KOPT-K1 (cell line): ENCODE results near the gene EEF2K.
"Not testable (repeated sequence)": the region's sequence is repeated elsewhere in the genome, so short reads cannot be mapped to it uniquely, and the experiment has no call there.

Experiments used
- H3K27ac ChIP-seq: fragments of 200-600 bp; sonication (generic); 2 replicates; pipeline ENCODE4 v1.5.1; 2016; ENCODE audit warnings: antibody characterized with exemption, mild to moderate bottlenecking, low read depth, low read length; ENCODE audit not compliant: poor library complexity, severe bottlenecking
- H3K36me3 ChIP-seq: fragments of 200-600 bp; sonication (generic); 2 replicates; pipeline ENCODE4 v1.5.1; 2017; ENCODE audit warnings: antibody characterized with exemption, mild to moderate bottlenecking, low read length, moderate library complexity; ENCODE audit not compliant: insufficient read depth
- H3K9me3 ChIP-seq: fragments of 200-600 bp; sonication (generic); 2 replicates; pipeline ENCODE4 v1.5.1; 2017; ENCODE audit warnings: antibody characterized with exemption, low read length, mild to moderate bottlenecking; ENCODE audit not compliant: insufficient read depth, poor library complexity, severe bottlenecking

Gene EEF2K

DNA sequence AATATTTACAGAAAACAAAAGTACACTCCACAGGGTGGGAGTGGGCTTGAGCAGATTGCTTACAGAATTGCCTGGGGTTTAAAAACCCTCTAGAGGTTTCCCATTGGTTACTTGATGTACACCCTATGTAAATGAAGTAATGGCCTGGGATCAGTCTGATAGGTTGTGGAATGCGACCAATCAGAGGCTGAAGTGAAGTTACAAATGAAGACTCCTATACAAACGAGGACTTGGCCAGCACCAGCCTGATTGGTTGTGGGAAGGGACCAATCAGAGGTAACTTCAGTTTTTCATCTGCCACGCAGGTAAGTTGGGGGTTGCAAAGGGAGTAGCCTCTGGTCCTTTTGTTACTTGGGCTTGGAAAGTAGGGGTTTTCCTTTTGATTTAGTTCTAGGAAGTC is 8.8 kb downstream of the EEF2K start:
- no peaks in the 10 kb centered on the region for H3K9me3 ChIP-seq
- peaks cover 40% of the 10 kb centered on the region; the same call in 1 of the 2 replicates for H3K36me3 ChIP-seq
- peak overlapping the region; percentile 61 for H3K27ac ChIP-seq

- Histone ChIP-seq H3K27ac (peak overlapping the region; percentile 61), H3K36me3 (peaks cover 34% of the 10 kb centered on the region; the same call in 1 of the 2 replicates), H3K9me3 (no peaks in the 10 kb centered on the region)
Observed at GRCh38 chr16:22216191-22216831, 10.2 kb downstream of the EEF2K start.

DNA sequence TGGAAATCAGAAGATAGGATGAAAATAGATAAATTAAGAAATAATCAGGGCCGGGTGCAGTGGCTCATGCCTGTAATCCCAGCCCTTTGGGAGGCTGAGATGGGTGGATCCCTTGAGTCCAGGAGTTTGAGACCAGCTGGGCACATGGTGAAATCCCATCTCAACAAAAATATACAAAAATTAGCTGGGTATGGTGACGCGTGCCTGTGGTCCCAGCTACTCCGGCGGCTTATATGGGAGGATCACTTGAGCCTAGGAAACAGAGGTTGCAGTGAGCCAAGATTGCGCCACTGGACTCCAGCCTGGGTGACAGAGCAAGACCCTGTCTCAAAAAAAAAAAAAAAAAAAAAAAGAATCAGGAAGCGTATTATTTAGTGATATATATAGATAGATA is 10.8 kb downstream of the EEF2K start:
- not testable (repeated sequence) for H3K9me3 ChIP-seq
- peak overlapping the region; percentile 61 for H3K27ac ChIP-seq
- H3K36me3 ChIP-seq: peaks cover 30% of the 10 kb centered on the region; the same call in 1 of the 2 replicates

- H3K36me3 ChIP-seq: peaks cover 19% of the 10 kb centered on the region; the same call in 1 of the 2 replicates
- peak overlapping the region; percentile 61 for H3K27ac ChIP-seq
- H3K9me3 ChIP-seq: no peaks in the 10 kb centered on the region
Observed at GRCh38 chr16:22217890-22218730, 12.0 kb downstream of the EEF2K start.

GRCh38 chr16:22219389-22220068 is 13.5 kb downstream of the EEF2K start:
- Histone ChIP-seq H3K9me3 (no peaks in the 10 kb centered on the region), H3K27ac (no peak overlapping the region), H3K36me3 (peaks cover 5% of the 10 kb centered on the region; the same call in 1 of the 2 replicates)

DNA sequence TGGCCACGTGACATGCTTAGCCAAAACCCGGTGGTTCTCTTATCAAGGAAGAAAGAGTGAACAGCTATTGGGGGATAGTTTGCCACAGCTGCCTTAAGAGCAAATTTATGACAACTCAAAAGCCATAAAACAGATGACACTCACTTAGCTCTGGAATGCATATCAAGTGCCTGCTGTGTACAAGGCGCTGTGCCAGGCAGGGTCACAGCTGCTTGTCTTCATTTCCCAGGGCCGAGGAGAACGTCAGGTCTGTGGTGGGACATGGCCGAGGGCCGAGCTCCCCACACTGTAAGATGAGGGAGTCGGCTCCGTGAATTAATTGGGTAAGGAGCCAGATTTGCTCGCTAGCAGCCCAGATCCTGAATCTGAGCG is 14.0 kb downstream of the EEF2K start:
- peaks cover 5% of the 10 kb centered on the region; the same call in 1 of the 2 replicates for H3K36me3 ChIP-seq
- H3K9me3 ChIP-seq: no peaks in the 10 kb centered on the region
- no peak overlapping the region for H3K27ac ChIP-seq

DNA sequence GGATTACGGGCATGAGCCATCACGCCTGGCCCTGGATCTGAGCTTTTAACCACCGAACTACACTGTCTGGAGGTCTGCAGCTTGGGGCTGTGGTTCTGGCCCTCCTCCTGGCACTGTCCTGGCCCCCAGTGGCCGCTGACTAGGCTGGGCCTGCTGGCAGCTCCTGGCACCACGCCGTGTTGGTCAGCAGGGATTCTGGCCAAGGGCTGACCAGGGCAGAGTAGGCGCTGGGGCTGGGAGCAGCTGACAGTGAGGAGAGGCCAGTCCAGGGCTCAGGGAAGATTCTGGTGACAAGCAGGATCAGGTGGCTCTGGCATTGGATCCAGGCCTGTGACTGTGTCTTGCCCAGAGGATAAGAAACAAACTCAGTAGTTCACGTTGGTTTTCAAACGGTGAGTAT is 14.6 kb downstream of the EEF2K start:
- H3K9me3 ChIP-seq: no peaks in the 10 kb centered on the region
- H3K27ac ChIP-seq: no peak overlapping the region
- H3K36me3 ChIP-seq: peaks cover 7% of the 10 kb centered on the region; the same call in 1 of the 2 replicates

GRCh38 chr16:22222006-22222405 is 15.9 kb downstream of the EEF2K start:
- H3K36me3 ChIP-seq: peaks cover 16% of the 10 kb centered on the region
- no peak overlapping the region for H3K27ac ChIP-seq

GRCh38 chr16:22222998-22223397 is 16.9 kb downstream of the EEF2K start:
- Histone ChIP-seq H3K36me3 (peaks cover 21% of the 10 kb centered on the region), H3K9me3 (no peaks in the 10 kb centered on the region), H3K27ac (no peak overlapping the region)

More at GRCh38 chr16:22222006-22222405, 15.9 kb downstream of the EEF2K start:
- H3K9me3 ChIP-seq: no peaks in the 10 kb centered on the region

GRCh38 chr16:22225060-22225459 is 19.0 kb downstream of the EEF2K start:
- no peak overlapping the region for H3K27ac ChIP-seq
- H3K36me3 ChIP-seq: peaks cover 41% of the 10 kb centered on the region

DNA sequence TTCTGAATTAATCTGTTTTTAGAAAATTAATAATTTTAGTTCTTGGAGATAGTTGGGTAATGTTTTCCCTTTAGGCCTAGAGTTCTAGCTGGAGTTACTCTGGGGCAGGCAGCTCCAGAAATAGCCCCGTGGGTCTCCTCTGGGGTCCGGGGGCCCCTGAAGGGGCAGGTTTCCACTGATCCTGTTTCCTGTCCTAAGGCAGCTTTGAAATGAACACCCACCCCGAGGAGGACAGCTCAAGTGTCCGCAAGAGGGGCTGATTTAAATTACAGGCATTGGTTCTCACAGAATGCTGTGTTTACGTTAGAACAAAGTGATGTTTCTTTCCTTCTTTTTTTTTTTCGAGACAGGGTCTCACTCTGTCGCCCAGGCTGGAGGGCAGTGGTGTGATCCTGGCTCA is 23.8 kb downstream of the EEF2K start:
- no peak overlapping the region for H3K27ac ChIP-seq
- H3K9me3 ChIP-seq: no peaks in the 10 kb centered on the region
- peaks cover 69% of the 10 kb centered on the region for H3K36me3 ChIP-seq

More at GRCh38 chr16:22225060-22225459, 19.0 kb downstream of the EEF2K start:
- no peaks in the 10 kb centered on the region for H3K9me3 ChIP-seq

DNA sequence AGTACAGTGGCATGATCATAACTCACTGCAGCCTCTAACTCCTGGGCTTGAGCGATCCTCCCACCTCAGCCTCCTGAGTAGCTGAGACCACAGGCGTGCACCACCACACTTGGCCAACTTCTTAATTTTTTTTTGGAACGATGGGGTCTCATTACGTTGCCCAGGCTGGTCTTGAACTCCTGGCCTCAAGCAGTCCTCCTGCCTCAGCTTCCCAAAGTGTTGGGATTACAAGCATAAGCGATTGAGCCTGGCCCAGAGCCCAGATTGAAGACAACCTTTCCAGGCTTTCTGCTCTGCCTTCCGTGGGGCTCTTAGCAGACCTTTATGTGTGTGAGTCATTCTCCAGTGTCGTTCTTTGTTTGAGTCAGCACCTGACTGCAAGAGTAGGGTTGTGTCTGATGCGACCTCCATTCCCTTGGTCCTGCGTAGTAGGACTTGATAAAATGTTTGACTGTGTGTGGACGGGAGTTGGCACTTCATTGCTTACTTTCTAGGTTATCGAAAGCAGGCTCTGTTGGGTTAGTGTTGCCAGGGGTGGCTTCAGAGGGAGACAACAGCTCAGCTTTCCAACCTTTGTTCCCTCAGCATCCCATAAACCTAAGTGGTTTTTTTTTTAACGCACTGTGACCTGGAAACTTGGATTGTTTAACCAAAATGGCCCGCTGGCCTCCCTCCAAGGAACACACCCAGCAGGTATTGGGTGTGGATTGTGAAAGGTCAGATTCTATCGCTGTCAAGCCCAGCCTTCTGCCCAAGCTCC is 26.4 kb downstream of the EEF2K start:
- Histone ChIP-seq H3K27ac (no peak overlapping the region), H3K36me3 (peaks cover 68% of the 10 kb centered on the region), H3K9me3 (no peaks in the 10 kb centered on the region)

DNA sequence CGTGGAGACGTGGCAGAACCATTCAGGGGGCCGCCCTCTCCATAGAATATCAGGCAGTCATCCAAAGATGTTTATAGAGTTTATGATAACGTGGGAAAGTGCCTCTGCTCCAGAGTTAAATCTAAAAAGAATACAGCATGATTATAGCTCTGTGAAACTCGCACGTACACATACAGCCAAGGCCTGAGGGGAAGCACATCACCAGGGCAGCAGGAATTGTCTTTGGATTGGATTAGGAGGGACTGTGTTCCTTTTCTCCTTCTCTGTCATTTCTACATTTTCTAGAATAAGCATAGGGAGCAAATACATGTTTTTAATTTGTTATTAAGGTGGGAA is 26.9 kb downstream of the EEF2K start:
- Histone ChIP-seq H3K9me3 (no peaks in the 10 kb centered on the region), H3K27ac (no peak overlapping the region), H3K36me3 (peaks cover 65% of the 10 kb centered on the region)

DNA sequence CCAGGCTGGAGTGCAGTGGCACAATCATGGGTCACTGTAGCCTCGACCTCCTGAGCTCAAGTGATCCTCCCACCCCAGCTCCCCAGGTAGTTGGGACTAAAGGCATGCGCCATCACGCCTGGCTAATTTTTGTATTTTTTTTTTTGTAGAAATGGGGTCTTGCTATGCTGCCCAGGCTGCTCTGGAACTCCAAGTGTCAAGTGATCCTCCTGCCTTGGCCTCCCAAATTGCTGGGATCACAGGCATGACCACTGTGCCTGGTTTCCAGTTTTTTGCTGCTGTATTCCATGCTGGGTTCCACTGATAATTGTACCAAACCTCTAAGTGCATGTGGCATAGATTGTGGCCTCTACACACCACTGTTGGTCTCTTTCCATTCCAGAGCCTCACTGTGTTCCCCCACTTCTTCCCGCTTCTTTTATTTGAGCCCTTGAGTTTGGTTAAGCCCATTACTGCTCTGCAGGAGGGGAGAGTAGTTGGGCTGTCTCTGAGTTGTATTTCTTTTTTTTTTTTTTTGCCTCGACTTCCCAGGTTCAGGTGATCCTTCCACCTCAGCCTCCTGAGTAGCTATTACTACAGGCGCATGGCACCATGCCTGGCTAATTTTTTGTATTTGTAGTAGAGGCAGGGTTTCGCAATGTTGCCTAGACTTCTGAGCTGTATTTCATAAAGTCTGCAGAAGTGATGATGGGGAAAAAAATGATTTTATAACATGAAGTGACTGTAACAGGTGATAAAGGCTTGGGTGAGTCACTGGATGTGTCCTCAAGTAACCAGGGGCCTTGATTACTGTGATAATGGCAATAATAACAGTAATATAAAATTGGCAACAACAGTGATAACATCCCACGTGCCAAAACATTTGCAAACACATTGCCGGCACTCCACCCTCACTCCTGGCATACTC is 30.0 kb downstream of the EEF2K start:
- peaks cover 50% of the 10 kb centered on the region for H3K36me3 ChIP-seq
- no peaks in the 10 kb centered on the region for H3K9me3 ChIP-seq
- no peak overlapping the region for H3K27ac ChIP-seq
